Stimulated activated CD8-positive, alpha-beta memory T cell treated with anti-CD3 and anti-CD28 coated beads, Interleukin-12 subunit alpha, Interleukin-12 subunit beta, amount 100 ng/mL, for 24 hours (primary cell): Measurements from ENCODE around the gene GPSM1.
"Not testable (repeated sequence)": the region's sequence is repeated elsewhere in the genome, so short reads cannot be mapped to it uniquely, and the experiment has no call there.

ENCODE experiments used
- DNase-seq: peaks from one replicate; pipeline ENCODE4 v3.0.0-alpha.2; 2020; ENCODE audit errors: extremely low read depth

Gene GPSM1

DNA sequence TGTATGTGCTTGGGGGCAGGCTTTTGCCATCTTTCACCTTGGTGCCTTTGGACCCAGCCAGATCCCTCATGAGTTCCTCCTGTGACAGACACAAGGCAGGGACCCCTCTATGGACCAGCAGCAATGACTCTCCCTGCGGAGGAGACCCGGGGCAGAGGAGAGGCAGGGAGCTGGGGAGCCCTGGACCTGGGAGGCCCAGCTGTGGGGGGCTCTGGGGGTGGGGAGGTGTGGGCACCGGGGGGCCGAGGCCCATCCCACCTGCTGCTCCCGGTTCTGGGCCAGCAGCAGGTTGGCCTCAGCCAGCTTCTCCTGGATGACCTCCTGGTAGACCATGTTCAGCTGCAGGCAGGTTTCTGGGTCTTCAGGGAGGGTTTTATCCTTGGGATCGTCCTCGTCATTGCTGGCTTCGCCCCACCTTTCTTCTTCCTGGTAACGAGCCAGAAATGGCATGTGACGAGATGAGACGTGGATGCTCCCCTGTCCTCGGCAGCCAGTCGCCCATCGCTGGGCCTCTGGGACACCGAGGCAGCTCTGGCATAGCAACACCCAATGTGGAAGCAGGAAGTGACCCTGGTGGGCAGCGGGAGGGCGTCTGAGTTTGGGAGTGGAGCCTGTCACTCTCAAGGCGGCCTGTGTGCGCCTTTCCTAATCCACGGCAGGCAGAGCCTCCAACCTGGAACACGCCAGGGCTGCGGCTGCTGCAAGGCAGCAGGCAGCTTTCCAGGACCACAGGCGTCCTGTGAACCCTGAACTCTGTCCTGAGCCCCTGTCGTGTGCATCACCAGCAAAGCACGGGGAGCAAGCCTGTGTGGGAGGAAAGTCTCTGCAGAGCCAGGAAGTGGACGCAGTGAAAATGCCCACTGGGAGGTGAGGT is 68.2 kb downstream of the GPSM1 start:
- no peak for DNase-seq

DNA sequence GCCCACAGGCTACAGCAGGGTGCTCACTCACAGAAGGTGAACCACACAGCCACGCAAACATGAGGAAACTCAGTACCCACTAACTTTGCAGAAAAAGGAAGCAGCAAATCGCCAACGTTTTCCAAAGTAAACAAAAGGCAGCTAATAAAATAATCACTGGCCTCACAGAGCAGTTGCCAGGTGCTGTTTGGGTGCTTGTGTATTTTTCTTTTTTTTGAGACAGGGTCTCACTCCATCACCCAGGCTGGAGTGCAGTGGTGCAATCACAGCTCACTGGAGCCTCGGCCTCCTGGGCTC is 68.8 kb downstream of the GPSM1 start:
- no peak for DNase-seq

DNA sequence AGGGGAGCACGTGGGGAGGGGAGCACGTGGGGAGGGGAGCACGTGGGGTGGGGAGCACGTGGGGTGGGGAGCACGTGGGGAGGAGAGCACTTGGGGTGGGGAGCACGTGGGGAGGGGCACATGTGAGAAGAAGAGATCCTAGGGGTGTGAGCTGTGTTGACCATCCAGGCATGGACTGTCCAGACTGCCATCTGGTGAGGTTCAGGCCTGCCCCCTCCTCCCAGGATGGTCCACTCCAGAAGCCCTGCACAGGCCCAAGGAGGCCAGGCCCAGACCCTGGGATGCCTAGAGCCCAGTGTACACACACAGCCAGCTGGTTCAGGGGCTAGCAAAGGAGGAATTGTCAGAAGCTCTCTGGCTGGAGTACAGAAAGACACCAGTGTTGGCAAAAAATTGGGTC is 70.3 kb downstream of the GPSM1 start:
- no peak for DNase-seq

DNA sequence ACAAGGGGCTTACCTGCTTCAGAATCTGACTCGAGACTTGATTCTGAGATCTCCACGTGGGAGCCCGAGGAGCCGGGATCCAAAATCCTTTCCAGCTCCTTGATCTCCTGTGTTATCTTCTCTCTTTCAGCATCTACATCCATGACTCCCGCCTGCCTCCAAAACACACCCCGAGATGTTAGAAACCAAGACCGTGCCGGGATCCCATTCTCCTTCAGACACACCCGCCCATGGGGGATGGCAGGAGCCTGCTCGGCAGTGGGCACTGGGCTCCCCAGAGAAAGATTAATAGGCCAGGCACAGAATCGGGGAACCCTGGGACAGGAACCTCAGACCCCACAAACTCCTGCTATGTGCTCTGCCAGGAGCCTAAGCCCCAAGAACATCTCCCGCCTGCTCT is 70.9 kb downstream of the GPSM1 start:
- no peak for DNase-seq

GRCh38 chr9:136399176-136400037 is 72.1 kb downstream of the GPSM1 start:
- DNase-seq = no peak

GRCh38 chr9:136400038-136400834 is 72.9 kb downstream of the GPSM1 start, which contains the start of gene SNAPC4:
SNAPC4 (minus strand) TSS chr9:136400170; CDS start chr9:136398428, 1,742 bp downstream.
- DNase-seq = peak; percentile 65

DNA sequence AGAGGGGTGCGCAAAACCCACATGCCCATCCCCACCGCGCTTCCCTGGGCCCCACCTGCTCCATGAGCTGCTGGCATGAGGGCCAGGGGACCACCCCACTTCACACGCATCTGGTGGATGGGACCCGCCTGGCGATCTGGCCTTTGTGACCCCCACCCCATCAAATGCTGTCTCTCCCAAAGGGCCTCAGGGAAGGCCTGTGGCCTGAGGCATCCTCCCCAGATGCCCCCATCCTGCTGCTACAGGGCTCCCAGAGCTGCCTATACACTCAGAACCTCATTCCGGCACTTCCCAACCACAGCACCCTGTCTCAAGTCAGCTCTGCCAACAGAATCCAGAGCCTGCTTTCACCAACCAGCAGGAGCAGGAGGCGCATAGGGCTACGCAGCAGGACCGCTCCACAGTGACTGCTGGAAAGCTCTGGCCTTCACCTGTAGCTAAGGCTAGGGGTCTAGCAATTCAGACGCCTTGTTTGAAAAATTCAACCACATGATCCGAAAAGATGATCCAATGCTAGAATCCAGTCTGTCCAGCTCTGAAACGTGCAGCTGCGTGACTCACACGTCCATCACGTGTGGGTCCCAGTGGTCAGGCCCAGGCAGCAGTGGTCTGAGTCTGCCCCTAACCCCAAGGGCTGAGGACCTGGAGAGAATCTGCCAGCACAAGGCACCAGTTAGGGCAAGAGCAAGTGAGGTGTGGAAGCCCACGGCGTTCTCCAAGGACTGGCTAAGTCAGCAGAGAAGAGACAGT is 74.0 kb downstream of the GPSM1 start:
- no peak for DNase-seq

GRCh38 chr9:136402067-136402466 is 74.7 kb downstream of the GPSM1 start:
- DNase-seq = no peak

- DNase-seq = no peak
These were observed 76.2 kb downstream of the GPSM1 start for GRCh38 chr9:136403538-136403914.

GRCh38 chr9:136403915-136404800 is 76.8 kb downstream of the GPSM1 start:
- DNase-seq = no peak

GRCh38 chr9:136404801-136405136 is 77.4 kb downstream of the GPSM1 start:
- DNase-seq = no peak

DNA sequence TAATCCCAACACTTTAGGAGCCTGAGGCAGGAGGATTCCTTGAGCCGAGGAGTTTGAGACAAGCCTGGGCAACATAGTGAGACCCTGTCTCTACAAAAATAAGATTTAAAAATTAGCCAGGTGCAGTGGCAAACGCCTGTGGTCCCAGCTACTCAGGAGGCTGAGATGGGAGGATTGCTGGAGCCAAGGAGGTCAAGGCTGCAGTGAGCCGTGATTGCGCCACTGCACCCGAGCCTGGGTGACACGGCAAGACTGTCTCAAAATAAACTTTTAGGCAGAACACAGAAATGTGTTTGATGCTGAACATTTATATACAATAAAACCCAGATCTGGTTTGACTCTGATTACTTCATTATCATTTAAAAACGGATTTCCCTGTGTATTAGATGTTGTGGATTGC is 78.1 kb downstream of the GPSM1 start:
- no peak for DNase-seq

DNA sequence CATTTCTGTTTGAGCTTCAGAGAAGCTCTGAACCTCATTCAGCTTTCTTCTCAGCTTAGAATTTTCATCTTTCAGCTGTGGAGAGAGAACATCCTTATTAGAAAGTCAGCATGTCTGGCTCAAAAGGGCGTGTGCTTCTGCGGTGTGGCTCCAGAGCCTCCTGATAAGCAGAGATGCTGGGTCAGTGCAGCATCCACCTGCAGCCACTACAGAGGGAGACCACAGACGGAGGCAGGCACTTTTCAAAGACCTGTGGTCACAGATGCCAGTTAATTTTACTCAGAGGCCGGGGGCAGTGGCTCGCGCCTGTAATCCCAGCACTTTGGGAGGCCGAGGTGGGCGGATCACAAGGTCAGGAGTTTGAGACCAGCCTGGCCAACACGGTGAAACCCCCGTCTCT is 78.6 kb downstream of the GPSM1 start:
- not testable (repeated sequence) for DNase-seq

DNA sequence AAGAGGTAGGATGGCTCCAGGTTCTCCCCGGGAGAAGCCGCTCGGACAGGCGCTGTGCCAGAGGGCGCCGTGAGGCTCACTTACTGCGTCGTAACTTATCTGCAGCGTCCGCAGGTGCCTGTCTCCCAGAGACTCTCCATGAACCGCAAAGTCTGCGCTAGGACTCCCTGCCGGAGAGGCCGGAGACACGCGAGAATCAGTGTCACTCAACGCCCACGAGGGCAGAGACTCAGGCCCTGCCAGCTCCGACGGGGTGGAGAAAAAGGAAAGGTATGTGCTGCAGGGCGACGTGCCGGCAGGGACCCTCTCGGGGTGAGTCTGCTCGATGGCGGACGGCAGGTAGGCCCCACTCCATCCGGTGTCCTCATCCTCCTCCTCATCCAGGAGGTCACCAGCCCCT is 79.7 kb downstream of the GPSM1 start:
- not testable (repeated sequence) for DNase-seq

GRCh38 chr9:136407911-136408310 is 80.6 kb downstream of the GPSM1 start:
- DNase-seq = no peak
